HepG2 (cell line): Measurements from ENCODE around the gene MYL12B. TPM values are rescaled to one million over a fixed set of nuclear protein-coding genes. Genes with fewer than 3 reads are reported as not detected.

Source experiments
- BCL6 ChIP-seq: IDR thresholded peaks from 2 replicates; pipeline ENCODE4 v1.6.1; 2016; ENCODE audit warnings: missing genetic modification reagents, missing compliant biosample characterization
- FOSL1 ChIP-seq: sonication (generic); formaldehyde crosslinking; IDR thresholded peaks from 2 replicates; pipeline ENCODE4 v1.9.0; 2021; ENCODE audit warnings: missing genetic modification reagents, borderline replicate concordance
- FOXA1 ChIP-seq, 2 experiments: fragments of 450-650 bp in 1 of 2; sonication (generic) in 1 of 2; formaldehyde crosslinking in 1 of 2; IDR thresholded peaks; 2 replicates each; pipeline versions ENCODE4 v1.4.0 to v1.6.1; 2016 to 2020; ENCODE audit warnings: missing genetic modification reagents in 1 of 2
- HMGXB3 ChIP-seq: sonication (generic); formaldehyde crosslinking; IDR thresholded peaks from 2 replicates; pipeline ENCODE4 v1.4.0; 2020; ENCODE audit warnings: missing genetic modification reagents, borderline replicate concordance
- MLLT10 ChIP-seq: sonication (generic); formaldehyde crosslinking; IDR thresholded peaks from 2 replicates; pipeline ENCODE4 v1.4.0; 2020; ENCODE audit warnings: missing genetic modification reagents
- MTF2 ChIP-seq: sonication (generic); formaldehyde crosslinking; IDR thresholded peaks from 2 replicates; pipeline ENCODE4 v1.5.0; 2020; ENCODE audit warnings: missing genetic modification reagents, borderline replicate concordance
- RARG ChIP-seq: sonication (generic); formaldehyde crosslinking; IDR thresholded peaks from 2 replicates; pipeline ENCODE4 v1.4.0; 2020; ENCODE audit warnings: low read depth, mild to moderate bottlenecking, missing genetic modification reagents
- RNF2 ChIP-seq: fragments of 450-650 bp; conservative IDR thresholded peaks from 2 replicates; pipeline ENCODE4 v1.6.1; 2016; ENCODE audit warnings: low read depth
- SKI ChIP-seq: fragments of 450-650 bp; IDR thresholded peaks from one replicate; pipeline ENCODE4 v1.6.1; 2018; ENCODE audit warnings: mild to moderate bottlenecking; ENCODE audit not compliant: partially characterized antibody
- TEF ChIP-seq: sonication (generic); formaldehyde crosslinking; IDR thresholded peaks from 2 replicates; pipeline ENCODE4 v1.5.0; 2020; ENCODE audit warnings: missing genetic modification reagents
- THAP8 ChIP-seq: sonication (generic); formaldehyde crosslinking; IDR thresholded peaks from 2 replicates; pipeline ENCODE4 v1.5.1; 2020; ENCODE audit warnings: missing genetic modification reagents, mild to moderate bottlenecking, borderline replicate concordance
- ZNF30 ChIP-seq: sonication (generic); formaldehyde crosslinking; IDR thresholded peaks from 2 replicates; pipeline ENCODE4 v1.5.0; 2020; ENCODE audit warnings: mild to moderate bottlenecking, missing genetic modification reagents
- ZNF337 ChIP-seq: sonication (generic); formaldehyde crosslinking; IDR thresholded peaks from 2 replicates; pipeline ENCODE4 v1.5.1; 2020; ENCODE audit warnings: missing genetic modification reagents, low read depth, mild to moderate bottlenecking, borderline replicate concordance
- ZNF543 ChIP-seq: sonication (generic); formaldehyde crosslinking; IDR thresholded peaks from 2 replicates; pipeline ENCODE4 v1.4.0; 2020; ENCODE audit warnings: mild to moderate bottlenecking, missing genetic modification reagents
- ZNF660 ChIP-seq: sonication (generic); formaldehyde crosslinking; IDR thresholded peaks from 2 replicates; pipeline ENCODE4 v1.5.1; 2020; ENCODE audit warnings: mild to moderate bottlenecking, low read depth, missing genetic modification reagents, borderline replicate concordance
- ZNF670 ChIP-seq: sonication (generic); formaldehyde crosslinking; IDR thresholded peaks from 2 replicates; pipeline ENCODE4 v1.8.0; 2022; ENCODE audit warnings: mild to moderate bottlenecking, missing genetic modification reagents, borderline replicate concordance
- ZNF672 ChIP-seq: sonication (generic); formaldehyde crosslinking; IDR thresholded peaks from 2 replicates; pipeline ENCODE4 v1.8.1; 2022; ENCODE audit warnings: missing genetic modification reagents
- ZNF674 ChIP-seq: sonication (generic); formaldehyde crosslinking; IDR thresholded peaks from 2 replicates; pipeline ENCODE4 v1.5.0; 2020; ENCODE audit warnings: low read depth, mild to moderate bottlenecking, missing genetic modification reagents
- ZNF691 ChIP-seq: sonication (generic); formaldehyde crosslinking; IDR thresholded peaks from 2 replicates; pipeline ENCODE4 v1.4.0; 2020; ENCODE audit warnings: missing genetic modification reagents, low read depth, mild to moderate bottlenecking, borderline replicate concordance
- ZNF883 ChIP-seq: sonication (generic); formaldehyde crosslinking; IDR thresholded peaks from 2 replicates; pipeline ENCODE4 v1.5.1; 2020; ENCODE audit warnings: mild to moderate bottlenecking, missing genetic modification reagents; ENCODE audit errors: not compliant biosample characterization
- ZUFSP ChIP-seq: sonication (generic); formaldehyde crosslinking; IDR thresholded peaks from 2 replicates; pipeline ENCODE4 v1.9.0; 2021; ENCODE audit warnings: missing genetic modification reagents, mild to moderate bottlenecking, borderline replicate concordance
- polyA plus RNA-seq, 8 experiments: library from polyadenylated mRNA; depleted of rRNA in 3 of 8; stranded (reverse) in 7 of 8; unstranded in 1 of 8; fragments of >200 nt; fragmentation: Illumina TruSeq in 4 of 8; extraction: Trizol in 4 of 8; gene quantifications; 2 replicates each; pipeline versions ENCODE4 v1.2.1 to v1.2.3, GENCODE V29; 2011 to 2016; ENCODE audit warnings: low read depth in 4 of 8, missing spikeins in 1 of 8, mixed read lengths in 1 of 8; ENCODE audit not compliant: insufficient read depth in 1 of 8
- total RNA-seq, 5 experiments: library from RNA; depleted of rRNA; stranded (reverse); fragments of >200 nt; fragmentation: Illumina TruSeq; extraction: Trizol; gene quantifications; 2 replicates each; pipeline ENCODE4 v1.2.3, GENCODE V29; 2016; ENCODE audit warnings: low read depth in 1 of 5

The MYL12B gene
- total and polyA plus RNA-seq, 2 of the 13 experiments (the other 11 are each of a cell fraction or from before 2014, with no cell fraction given), result 265 to 340 TPM

- TF ChIP-seq FOXA1 (IDR thresholded peaks at IDR 0.05), result no peak
- peak; percentile 85 for TF ChIP-seq FOXA1 (CRISPR knock-in tag; IDR thresholded peaks at IDR 0.05)
- no peak for TF ChIP-seq ZNF30
- TF ChIP-seq ZNF674 (CRISPR knock-in tag), result no peak
- TF ChIP-seq SKI, result peak; percentile 85
- TF ChIP-seq RARG (CRISPR knock-in tag), result no peak
- TF ChIP-seq BCL6 (CRISPR knock-in tag), result peak; percentile 83
- no peak for TF ChIP-seq ZNF337 (CRISPR knock-in tag)
- no peak for TF ChIP-seq ZNF883 (CRISPR knock-in tag)
- no peak; the same call in 1 of the 2 replicates for TF ChIP-seq HMGXB3
- TF ChIP-seq FOSL1, result no peak
- no peak for TF ChIP-seq ZUFSP (CRISPR knock-in tag)
- TF ChIP-seq ZNF543, result no peak
- no peak for TF ChIP-seq ZNF670 (CRISPR knock-in tag)
- TF ChIP-seq ZNF691, result no peak
- TF ChIP-seq THAP8 (CRISPR knock-in tag), result no peak
- no peak for TF ChIP-seq ZNF672 (CRISPR knock-in tag)
- TF ChIP-seq MLLT10 (CRISPR knock-in tag), result no peak
- TF ChIP-seq TEF, result no peak
- no peak for TF ChIP-seq ZNF660 (CRISPR knock-in tag)
- no peak for TF ChIP-seq MTF2 (CRISPR knock-in tag)
- no peak for TF ChIP-seq RNF2
Measured at GRCh38 chr18:3217948-3218647, 43.8 kb upstream of the MYL12B start (continued).
